WTC11 (cell line): ENCODE results near the gene TMEM17. TPM values are rescaled to one million over a fixed set of nuclear protein-coding genes. Genes with fewer than 3 reads are reported as not detected.

ENCODE experiments used
- ATAC-seq: fragments of 200-7000 bp; cut with Tn5 transposase; 2 replicates; pipeline ENCODE4 v1.10.0; 2021; ENCODE audit warnings: mild to moderate bottlenecking, moderate library complexity
- CTCF ChIA-PET: fragments of 300-600 bp; sonication (Branson Sonifier 250); formaldehyde crosslinking; loops from one replicate; lab custom pipeline; 2021; ENCODE audit warnings: antibody characterized with exemption; lab: Charles Lee
- POLR2A ChIA-PET: fragments of 350-600 bp; sonication (Branson Sonifier 250); formaldehyde crosslinking; loops from one replicate; lab custom pipeline; 2021; ENCODE audit warnings: antibody characterized with exemption; lab: Charles Lee
- DNase-seq: peaks from one replicate; pipeline ENCODE4 v3.0.0; 2021; ENCODE audit warnings: low spot score
- H3K27ac Mint-ChIP-seq: 2 replicates; pipeline ENCODE4 v1.8.0; 2021; ENCODE audit warnings: mixed read lengths
- H3K27me3 Mint-ChIP-seq: 2 replicates; pipeline ENCODE4 v1.8.0; 2021; ENCODE audit warnings: low read depth, mild to moderate bottlenecking, moderate library complexity, mixed read lengths
- H3K36me3 Mint-ChIP-seq: 2 replicates; pipeline ENCODE4 v1.8.0; 2021; ENCODE audit warnings: mixed read lengths
- H3K4me1 Mint-ChIP-seq: 2 replicates; pipeline ENCODE4 v1.8.0; 2022; ENCODE audit warnings: mixed read lengths
- H3K4me3 Mint-ChIP-seq: 2 replicates; pipeline ENCODE4 v1.8.0; 2021; ENCODE audit warnings: mild to moderate bottlenecking, moderate library complexity, mixed read lengths
- H3K9me3 Mint-ChIP-seq: 2 replicates; pipeline ENCODE4 v1.8.0; 2021; ENCODE audit warnings: mixed read lengths
- ETV6 ChIP-seq: sonication (generic); formaldehyde crosslinking; IDR thresholded peaks from 2 replicates; pipeline ENCODE4 v1.8.1; 2022; ENCODE audit warnings: mild to moderate bottlenecking, missing genetic modification reagents
- FOXJ3 ChIP-seq: sonication (generic); formaldehyde crosslinking; IDR thresholded peaks from 2 replicates; pipeline ENCODE4 v1.9.0; 2021; ENCODE audit warnings: missing genetic modification reagents, mild to moderate bottlenecking, borderline replicate concordance
- IRF2 ChIP-seq: sonication (generic); formaldehyde crosslinking; IDR thresholded peaks from 2 replicates; pipeline ENCODE4 v1.8.0; 2022; ENCODE audit warnings: low read depth, missing genetic modification reagents, borderline replicate concordance
- KAT7 ChIP-seq: sonication (generic); formaldehyde crosslinking; IDR thresholded peaks from 2 replicates; pipeline ENCODE4 v1.8.1; 2023; ENCODE audit warnings: missing genetic modification reagents, mild to moderate bottlenecking, borderline replicate concordance
- SOX15 ChIP-seq: fragments of 250-450 bp; sonication (Bioruptor Pico); IDR thresholded peaks from 2 replicates; pipeline ENCODE4 v1.9.0; 2021; ENCODE audit warnings: mild to moderate bottlenecking
- ZBTB21 ChIP-seq: sonication (generic); formaldehyde crosslinking; IDR thresholded peaks from 2 replicates; pipeline ENCODE4 v1.8.1; 2023; ENCODE audit warnings: mild to moderate bottlenecking, missing genetic modification reagents, borderline replicate concordance
- ZNF263 ChIP-seq: sonication (generic); formaldehyde crosslinking; IDR thresholded peaks from 2 replicates; pipeline ENCODE4 v1.8.1; 2022; ENCODE audit warnings: low read depth, mild to moderate bottlenecking, moderate library complexity, missing genetic modification reagents
- total RNA-seq: library from RNA; stranded (reverse); gene quantifications from 3 replicates; pipeline ENCODE4 v1.2.3, GENCODE V29; 2021
- TF ChIP-seq, protein P1 (sequence below): fragments of 250-450 bp; sonication (Bioruptor Pico); IDR thresholded peaks from 2 replicates; pipeline ENCODE4 v1.9.0; 2021; ENCODE audit warnings: mild to moderate bottlenecking
- TF ChIP-seq, protein P2 (sequence below): fragments of 200-600 bp; IDR thresholded peaks from 2 replicates; pipeline ENCODE4 v1.8.0; 2022; ENCODE audit warnings: antibody characterized with exemption
- TF ChIP-seq, protein P3 (sequence below): sonication (generic); formaldehyde crosslinking; IDR thresholded peaks from 2 replicates; pipeline ENCODE4 v1.8.1; 2023; ENCODE audit warnings: mild to moderate bottlenecking, moderate library complexity, missing genetic modification reagents
- TF ChIP-seq, protein P4 (sequence below): sonication (generic); formaldehyde crosslinking; IDR thresholded peaks from 2 replicates; pipeline ENCODE4 v1.8.1; 2023; ENCODE audit warnings: mild to moderate bottlenecking, missing genetic modification reagents, borderline replicate concordance
- TF ChIP-seq, protein P5 (sequence below): sonication (generic); formaldehyde crosslinking; IDR thresholded peaks from 2 replicates; pipeline ENCODE4 v1.8.1; 2022; ENCODE audit warnings: mild to moderate bottlenecking, missing genetic modification reagents, moderate library complexity, borderline replicate concordance
- TF ChIP-seq, protein P6 (sequence below): sonication (generic); formaldehyde crosslinking; IDR thresholded peaks from 2 replicates; pipeline ENCODE4 v1.8.0; 2022; ENCODE audit warnings: mild to moderate bottlenecking, missing genetic modification reagents
- TF ChIP-seq, protein P7 (sequence below): sonication (generic); formaldehyde crosslinking; IDR thresholded peaks from 2 replicates; pipeline ENCODE4 v1.8.0; 2023; ENCODE audit warnings: missing genetic modification reagents, mild to moderate bottlenecking, borderline replicate concordance

Gene TMEM17
- total RNA-seq, 1 experiment from 2014 or later, result 1.2 TPM

DNA sequence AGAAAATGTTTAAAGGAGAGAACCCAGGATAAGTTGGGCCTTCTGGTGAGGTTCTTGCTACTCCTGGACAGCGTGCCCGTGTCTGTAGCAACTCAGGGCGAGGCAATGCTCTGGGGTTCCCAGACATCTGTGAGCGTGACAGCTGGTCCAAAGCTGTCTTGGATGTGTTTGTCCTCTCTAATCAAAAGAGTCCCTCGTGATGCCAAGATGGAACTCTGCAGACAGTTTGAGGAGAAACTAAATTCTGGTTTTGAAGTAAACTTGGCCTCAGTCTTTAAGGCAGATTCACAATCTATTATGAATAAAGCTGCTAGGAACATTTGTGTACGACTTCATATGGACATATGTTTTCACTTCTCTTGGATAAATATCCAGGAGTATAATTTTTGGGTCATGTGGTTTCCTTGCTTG is 47.3 kb downstream of the TMEM17 start:
- no peaks in the 10 kb centered on the region for H3K9me3 Mint-ChIP-seq
- H3K27ac Mint-ChIP-seq, result no peak overlapping the region
- no peak overlapping the region for H3K4me3 Mint-ChIP-seq
- ChIA-PET POLR2A (no interaction called here), CTCF (interaction anchor here (2.4 to 3.6 kb wide), 3 partner anchors 18 to 317 kb away, joined by 20 to 67 read pairs (median 25); partner anchors contain the start of gene EHBP1)
- peaks cover 23% of the 10 kb centered on the region for H3K4me1 Mint-ChIP-seq
- ATAC-seq (no peak), DNase-seq (no peak)
- TF ChIP-seq, protein P1, sequence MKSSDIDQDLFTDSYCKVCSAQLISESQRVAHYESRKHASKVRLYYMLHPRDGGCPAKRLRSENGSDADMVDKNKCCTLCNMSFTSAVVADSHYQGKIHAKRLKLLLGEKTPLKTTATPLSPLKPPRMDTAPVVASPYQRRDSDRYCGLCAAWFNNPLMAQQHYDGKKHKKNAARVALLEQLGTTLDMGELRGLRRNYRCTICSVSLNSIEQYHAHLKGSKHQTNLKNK (CRISPR knock-in tag), result no peak
- TF ChIP-seq, protein P2, sequence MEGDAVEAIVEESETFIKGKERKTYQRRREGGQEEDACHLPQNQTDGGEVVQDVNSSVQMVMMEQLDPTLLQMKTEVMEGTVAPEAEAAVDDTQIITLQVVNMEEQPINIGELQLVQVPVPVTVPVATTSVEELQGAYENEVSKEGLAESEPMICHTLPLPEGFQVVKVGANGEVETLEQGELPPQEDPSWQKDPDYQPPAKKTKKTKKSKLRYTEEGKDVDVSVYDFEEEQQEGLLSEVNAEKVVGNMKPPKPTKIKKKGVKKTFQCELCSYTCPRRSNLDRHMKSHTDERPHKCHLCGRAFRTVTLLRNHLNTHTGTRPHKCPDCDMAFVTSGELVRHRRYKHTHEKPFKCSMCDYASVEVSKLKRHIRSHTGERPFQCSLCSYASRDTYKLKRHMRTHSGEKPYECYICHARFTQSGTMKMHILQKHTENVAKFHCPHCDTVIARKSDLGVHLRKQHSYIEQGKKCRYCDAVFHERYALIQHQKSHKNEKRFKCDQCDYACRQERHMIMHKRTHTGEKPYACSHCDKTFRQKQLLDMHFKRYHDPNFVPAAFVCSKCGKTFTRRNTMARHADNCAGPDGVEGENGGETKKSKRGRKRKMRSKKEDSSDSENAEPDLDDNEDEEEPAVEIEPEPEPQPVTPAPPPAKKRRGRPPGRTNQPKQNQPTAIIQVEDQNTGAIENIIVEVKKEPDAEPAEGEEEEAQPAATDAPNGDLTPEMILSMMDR, result no peak
- TF ChIP-seq, protein P3, sequence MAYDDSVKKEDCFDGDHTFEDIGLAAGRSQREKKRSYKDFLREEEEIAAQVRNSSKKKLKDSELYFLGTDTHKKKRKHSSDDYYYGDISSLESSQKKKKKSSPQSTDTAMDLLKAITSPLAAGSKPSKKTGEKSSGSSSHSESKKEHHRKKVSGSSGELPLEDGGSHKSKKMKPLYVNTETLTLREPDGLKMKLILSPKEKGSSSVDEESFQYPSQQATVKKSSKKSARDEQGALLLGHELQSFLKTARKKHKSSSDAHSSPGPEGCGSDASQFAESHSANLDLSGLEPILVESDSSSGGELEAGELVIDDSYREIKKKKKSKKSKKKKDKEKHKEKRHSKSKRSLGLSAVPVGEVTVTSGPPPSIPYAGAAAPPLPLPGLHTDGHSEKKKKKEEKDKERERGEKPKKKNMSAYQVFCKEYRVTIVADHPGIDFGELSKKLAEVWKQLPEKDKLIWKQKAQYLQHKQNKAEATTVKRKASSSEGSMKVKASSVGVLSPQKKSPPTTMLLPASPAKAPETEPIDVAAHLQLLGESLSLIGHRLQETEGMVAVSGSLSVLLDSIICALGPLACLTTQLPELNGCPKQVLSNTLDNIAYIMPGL, result no peak
- TF ChIP-seq, protein P4, sequence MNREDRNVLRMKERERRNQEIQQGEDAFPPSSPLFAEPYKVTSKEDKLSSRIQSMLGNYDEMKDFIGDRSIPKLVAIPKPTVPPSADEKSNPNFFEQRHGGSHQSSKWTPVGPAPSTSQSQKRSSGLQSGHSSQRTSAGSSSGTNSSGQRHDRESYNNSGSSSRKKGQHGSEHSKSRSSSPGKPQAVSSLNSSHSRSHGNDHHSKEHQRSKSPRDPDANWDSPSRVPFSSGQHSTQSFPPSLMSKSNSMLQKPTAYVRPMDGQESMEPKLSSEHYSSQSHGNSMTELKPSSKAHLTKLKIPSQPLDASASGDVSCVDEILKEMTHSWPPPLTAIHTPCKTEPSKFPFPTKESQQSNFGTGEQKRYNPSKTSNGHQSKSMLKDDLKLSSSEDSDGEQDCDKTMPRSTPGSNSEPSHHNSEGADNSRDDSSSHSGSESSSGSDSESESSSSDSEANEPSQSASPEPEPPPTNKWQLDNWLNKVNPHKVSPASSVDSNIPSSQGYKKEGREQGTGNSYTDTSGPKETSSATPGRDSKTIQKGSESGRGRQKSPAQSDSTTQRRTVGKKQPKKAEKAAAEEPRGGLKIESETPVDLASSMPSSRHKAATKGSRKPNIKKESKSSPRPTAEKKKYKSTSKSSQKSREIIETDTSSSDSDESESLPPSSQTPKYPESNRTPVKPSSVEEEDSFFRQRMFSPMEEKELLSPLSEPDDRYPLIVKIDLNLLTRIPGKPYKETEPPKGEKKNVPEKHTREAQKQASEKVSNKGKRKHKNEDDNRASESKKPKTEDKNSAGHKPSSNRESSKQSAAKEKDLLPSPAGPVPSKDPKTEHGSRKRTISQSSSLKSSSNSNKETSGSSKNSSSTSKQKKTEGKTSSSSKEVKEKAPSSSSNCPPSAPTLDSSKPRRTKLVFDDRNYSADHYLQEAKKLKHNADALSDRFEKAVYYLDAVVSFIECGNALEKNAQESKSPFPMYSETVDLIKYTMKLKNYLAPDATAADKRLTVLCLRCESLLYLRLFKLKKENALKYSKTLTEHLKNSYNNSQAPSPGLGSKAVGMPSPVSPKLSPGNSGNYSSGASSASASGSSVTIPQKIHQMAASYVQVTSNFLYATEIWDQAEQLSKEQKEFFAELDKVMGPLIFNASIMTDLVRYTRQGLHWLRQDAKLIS (CRISPR knock-in tag), result no peak
- TF ChIP-seq SOX15 (CRISPR knock-in tag), result no peak
- TF ChIP-seq, protein P5, sequence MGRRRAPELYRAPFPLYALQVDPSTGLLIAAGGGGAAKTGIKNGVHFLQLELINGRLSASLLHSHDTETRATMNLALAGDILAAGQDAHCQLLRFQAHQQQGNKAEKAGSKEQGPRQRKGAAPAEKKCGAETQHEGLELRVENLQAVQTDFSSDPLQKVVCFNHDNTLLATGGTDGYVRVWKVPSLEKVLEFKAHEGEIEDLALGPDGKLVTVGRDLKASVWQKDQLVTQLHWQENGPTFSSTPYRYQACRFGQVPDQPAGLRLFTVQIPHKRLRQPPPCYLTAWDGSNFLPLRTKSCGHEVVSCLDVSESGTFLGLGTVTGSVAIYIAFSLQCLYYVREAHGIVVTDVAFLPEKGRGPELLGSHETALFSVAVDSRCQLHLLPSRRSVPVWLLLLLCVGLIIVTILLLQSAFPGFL (CRISPR knock-in tag), result no peak
- no peak for TF ChIP-seq KAT7
- no peak for TF ChIP-seq FOXJ3
- TF ChIP-seq ETV6 (CRISPR knock-in tag), result no peak
- TF ChIP-seq, protein P6, sequence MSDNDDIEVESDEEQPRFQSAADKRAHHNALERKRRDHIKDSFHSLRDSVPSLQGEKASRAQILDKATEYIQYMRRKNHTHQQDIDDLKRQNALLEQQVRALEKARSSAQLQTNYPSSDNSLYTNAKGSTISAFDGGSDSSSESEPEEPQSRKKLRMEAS (CRISPR knock-in tag), result no peak
- no peak for TF ChIP-seq ZBTB21 (CRISPR knock-in tag)
- TF ChIP-seq ZNF263, result no peak
- TF ChIP-seq IRF2, result no peak
- TF ChIP-seq, protein P7, sequence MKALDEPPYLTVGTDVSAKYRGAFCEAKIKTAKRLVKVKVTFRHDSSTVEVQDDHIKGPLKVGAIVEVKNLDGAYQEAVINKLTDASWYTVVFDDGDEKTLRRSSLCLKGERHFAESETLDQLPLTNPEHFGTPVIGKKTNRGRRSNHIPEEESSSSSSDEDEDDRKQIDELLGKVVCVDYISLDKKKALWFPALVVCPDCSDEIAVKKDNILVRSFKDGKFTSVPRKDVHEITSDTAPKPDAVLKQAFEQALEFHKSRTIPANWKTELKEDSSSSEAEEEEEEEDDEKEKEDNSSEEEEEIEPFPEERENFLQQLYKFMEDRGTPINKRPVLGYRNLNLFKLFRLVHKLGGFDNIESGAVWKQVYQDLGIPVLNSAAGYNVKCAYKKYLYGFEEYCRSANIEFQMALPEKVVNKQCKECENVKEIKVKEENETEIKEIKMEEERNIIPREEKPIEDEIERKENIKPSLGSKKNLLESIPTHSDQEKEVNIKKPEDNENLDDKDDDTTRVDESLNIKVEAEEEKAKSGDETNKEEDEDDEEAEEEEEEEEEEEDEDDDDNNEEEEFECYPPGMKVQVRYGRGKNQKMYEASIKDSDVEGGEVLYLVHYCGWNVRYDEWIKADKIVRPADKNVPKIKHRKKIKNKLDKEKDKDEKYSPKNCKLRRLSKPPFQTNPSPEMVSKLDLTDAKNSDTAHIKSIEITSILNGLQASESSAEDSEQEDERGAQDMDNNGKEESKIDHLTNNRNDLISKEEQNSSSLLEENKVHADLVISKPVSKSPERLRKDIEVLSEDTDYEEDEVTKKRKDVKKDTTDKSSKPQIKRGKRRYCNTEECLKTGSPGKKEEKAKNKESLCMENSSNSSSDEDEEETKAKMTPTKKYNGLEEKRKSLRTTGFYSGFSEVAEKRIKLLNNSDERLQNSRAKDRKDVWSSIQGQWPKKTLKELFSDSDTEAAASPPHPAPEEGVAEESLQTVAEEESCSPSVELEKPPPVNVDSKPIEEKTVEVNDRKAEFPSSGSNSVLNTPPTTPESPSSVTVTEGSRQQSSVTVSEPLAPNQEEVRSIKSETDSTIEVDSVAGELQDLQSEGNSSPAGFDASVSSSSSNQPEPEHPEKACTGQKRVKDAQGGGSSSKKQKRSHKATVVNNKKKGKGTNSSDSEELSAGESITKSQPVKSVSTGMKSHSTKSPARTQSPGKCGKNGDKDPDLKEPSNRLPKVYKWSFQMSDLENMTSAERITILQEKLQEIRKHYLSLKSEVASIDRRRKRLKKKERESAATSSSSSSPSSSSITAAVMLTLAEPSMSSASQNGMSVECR, result no peak
- no peaks in the 10 kb centered on the region for H3K36me3 Mint-ChIP-seq
- peaks cover 31% of the 10 kb centered on the region for H3K27me3 Mint-ChIP-seq
